ENCODE data around the gene DENND2A. TPM values are rescaled to one million over a fixed set of nuclear protein-coding genes. Genes with fewer than 3 reads are reported as not detected.
"Not testable (repeated sequence)": the region's sequence is repeated elsewhere in the genome, so short reads cannot be mapped to it uniquely, and the experiment has no call there.

DENND2A gene
- total RNA-seq, 4 donors from 2014 or later = 0.97 to 2.5 (median 2.2) TPM

- TF ChIP-seq CTCF (IDR thresholded peaks at IDR 0.05) (no peak), POLR2A (IDR thresholded peaks at IDR 0.05) (no peak)
- no peak for DNase-seq (ENCODE audit: low spot score in 2 of 2)
- no peak overlapping the region for H3K4me3 ChIP-seq (ENCODE audit: low read depth, poor library complexity, severe bottlenecking)
- intact Hi-C loops (cut with DNase I; ENCODE audit: low total_unique reads) = no loop called here
- WGBS, 2 donors = 62 to 63% methylated on average over 7 of the region's 7 CpGs
These were observed 121.6 kb downstream of the DENND2A start for GRCh38 chr7:140519007-140519399.

- no peak overlapping the region for H3K4me3 ChIP-seq (ENCODE audit: low read depth, poor library complexity, severe bottlenecking)
- WGBS, 2 donors = 81 to 83% methylated on average over 15 of the region's 15 CpGs
- DNase-seq (ENCODE audit: low spot score in 2 of 2) = no peak
- intact Hi-C loops (cut with DNase I; ENCODE audit: low total_unique reads) = no loop called here
- TF ChIP-seq CTCF (IDR thresholded peaks at IDR 0.05) = no peak
- TF ChIP-seq POLR2A (IDR thresholded peaks at IDR 0.05) = no peak
These were observed 122.1 kb downstream of the DENND2A start for GRCh38 chr7:140518370-140519006.

- WGBS, 2 donors = 52 to 53% methylated on average over 28 to 31 of the region's 31 CpGs
- DNase-seq (ENCODE audit: low spot score in 2 of 2) = peak; percentile 86 to 97
- intact Hi-C loops (cut with DNase I; ENCODE audit: low total_unique reads) = no loop called here
- no peak overlapping the region for H3K4me3 ChIP-seq (ENCODE audit: low read depth, poor library complexity, severe bottlenecking)
- TF ChIP-seq CTCF (IDR thresholded peaks at IDR 0.05) (peak in 1 of 3 donors; percentile 42), POLR2A (IDR thresholded peaks at IDR 0.05) (no peak)
These were observed 122.9 kb downstream of the DENND2A start for GRCh38 chr7:140517546-140518369.

DNA sequence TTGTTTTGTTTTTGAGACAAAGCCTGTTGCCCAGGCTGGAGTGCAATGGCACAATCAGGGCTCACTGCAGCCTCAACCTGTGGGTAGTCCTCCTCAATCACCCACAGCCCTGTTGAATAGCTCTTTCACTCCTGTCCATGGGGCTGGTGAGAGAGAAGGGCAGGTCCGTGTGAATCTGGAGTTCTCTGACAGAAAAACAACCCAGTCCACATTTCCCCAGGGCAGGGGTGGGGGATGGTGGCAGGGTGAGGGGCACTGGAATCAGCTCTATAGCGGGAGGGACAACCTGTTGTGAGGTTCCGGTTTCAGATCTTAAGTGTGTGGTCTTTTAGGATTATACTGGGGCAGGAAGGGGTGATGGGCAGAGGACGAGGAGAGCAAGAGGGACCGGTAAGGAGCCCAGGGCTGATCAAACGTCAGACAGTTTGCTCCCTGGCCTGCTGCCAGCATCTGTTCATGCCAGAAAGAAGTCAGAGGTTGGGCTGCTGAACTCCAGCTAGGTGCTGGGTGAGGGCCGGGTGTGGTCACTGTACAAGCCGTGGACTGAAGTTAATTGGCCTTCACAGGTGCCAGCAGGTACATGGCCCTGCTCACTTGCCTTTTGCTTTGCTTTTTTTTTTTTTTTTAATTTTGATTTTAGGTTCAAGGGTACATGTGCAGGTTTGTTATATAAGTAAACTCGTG, 128.2 kb downstream of the DENND2A start:
- no peak for DNase-seq (ENCODE audit: low spot score in 2 of 2)
- TF ChIP-seq POLR2A (IDR thresholded peaks at IDR 0.05) = no peak
- TF ChIP-seq CTCF (IDR thresholded peaks at IDR 0.05) = no peak
- no peak overlapping the region for H3K4me3 ChIP-seq (ENCODE audit: low read depth, poor library complexity, severe bottlenecking)
- WGBS, 2 donors = 31 to 34% methylated on average over 9 of the region's 9 CpGs
- intact Hi-C loops (cut with DNase I; ENCODE audit: low total_unique reads) = loop anchor here (2.0 kb wide), 1 partner anchor 144 kb away; no protein-coding TSS in a partner anchor

- 44 to 69% methylated on average over 4 to 5 of the region's 5 CpGs for WGBS, 2 donors
- no peak for TF ChIP-seq POLR2A (IDR thresholded peaks at IDR 0.05)
- TF ChIP-seq CTCF (IDR thresholded peaks at IDR 0.05) = no peak
- no peak overlapping the region for H3K4me3 ChIP-seq (ENCODE audit: low read depth, poor library complexity, severe bottlenecking)
- no peak for DNase-seq (ENCODE audit: low spot score in 2 of 2)
- intact Hi-C loops (cut with DNase I; ENCODE audit: low total_unique reads) = no loop called here
These were observed 130.8 kb downstream of the DENND2A start for GRCh38 chr7:140509789-140510188.

GRCh38 chr7:140507556-140507955, 133.1 kb downstream of the DENND2A start:
- DNase-seq (ENCODE audit: low spot score in 2 of 2); intact Hi-C loops (cut with DNase I; ENCODE audit: low total_unique reads); H3K4me3 ChIP-seq (ENCODE audit: low read depth, poor library complexity, severe bottlenecking): not testable (repeated sequence)
- 79 to 85% methylated on average over 6 of the region's 6 CpGs for WGBS, 2 donors
